NCI-H69 (cell line): ENCODE data around the gene EPHA8.
A peak's percentile ranks its signal among the peaks of the same experiment; 100 is the strongest.

Experiments
- DNase-seq: peaks from one replicate; lab custom pipeline; 2025; lab: John Stamatoyannopoulos, UW

The EPHA8 gene

GRCh38 chr1:22562584-22563583 lies at the start of gene EPHA8:
TSS of gene EPHA8 (plus strand) at chr1:22563489. CDS start at chr1:22563636, 147 bp downstream.
- peak; percentile 72 for DNase-seq

GRCh38 chr1:22516906-22517571 lies 46.2 kb upstream of the EPHA8 start:
- no peak for DNase-seq

GRCh38 chr1:22517956-22518355 lies 45.3 kb upstream of the EPHA8 start:
- peak; percentile 49 for DNase-seq

GRCh38 chr1:22518379-22518778 lies 44.9 kb upstream of the EPHA8 start:
- DNase-seq: peak; percentile 35

GRCh38 chr1:22520871-22521270 lies 42.4 kb upstream of the EPHA8 start:
- no peak for DNase-seq

GRCh38 chr1:22521692-22522091 lies 41.6 kb upstream of the EPHA8 start:
- DNase-seq: no peak

- DNase-seq: no peak
Measured at GRCh38 chr1:22522221-22522743, 41.0 kb upstream of the EPHA8 start.

- no peak for DNase-seq
Measured at GRCh38 chr1:22524481-22524880, 38.8 kb upstream of the EPHA8 start.

GRCh38 chr1:22525211-22525610 lies 38.1 kb upstream of the EPHA8 start:
- DNase-seq: no peak

- no peak for DNase-seq
Measured at GRCh38 chr1:22525646-22526045, 37.6 kb upstream of the EPHA8 start.

- DNase-seq: no peak
Measured at GRCh38 chr1:22526098-22526497, 37.2 kb upstream of the EPHA8 start.

GRCh38 chr1:22526677-22527076 lies 36.6 kb upstream of the EPHA8 start:
- no peak for DNase-seq

- DNase-seq: no peak
Measured at GRCh38 chr1:22527122-22527521, 36.2 kb upstream of the EPHA8 start.

GRCh38 chr1:22527555-22528296 lies 35.6 kb upstream of the EPHA8 start:
- DNase-seq: peak; percentile 98

- DNase-seq: no peak
Measured at GRCh38 chr1:22528451-22528850, 34.8 kb upstream of the EPHA8 start.

GRCh38 chr1:22529901-22530621 lies 33.2 kb upstream of the EPHA8 start:
- DNase-seq: no peak

GRCh38 chr1:22530715-22531114 lies 32.6 kb upstream of the EPHA8 start:
- no peak for DNase-seq

GRCh38 chr1:22531251-22531650 lies 32.0 kb upstream of the EPHA8 start:
- DNase-seq: no peak

GRCh38 chr1:22533244-22533895 lies 29.9 kb upstream of the EPHA8 start:
- DNase-seq: peak; percentile 80

- no peak for DNase-seq
Measured at GRCh38 chr1:22534951-22535350, 28.3 kb upstream of the EPHA8 start.

GRCh38 chr1:22535399-22535798 lies 27.9 kb upstream of the EPHA8 start:
- DNase-seq: no peak
